Measurements from ENCODE around the gene HOXD8. TPM values are rescaled to one million over a fixed set of nuclear protein-coding genes. Genes with fewer than 3 reads are reported as not detected.
A peak's percentile ranks its signal among the peaks of the same experiment; 100 is the strongest.

Gene HOXD8
- total RNA-seq, 1 donor from 2014 or later: 2.8 TPM

- H3K4me3 Mint-ChIP-seq: peak overlapping the region; percentile 44
- peaks cover 19% of the 10 kb centered on the region for H3K4me1 Mint-ChIP-seq (ENCODE audit: unreplicated experiment)
- H3K9me3 Mint-ChIP-seq: no peaks in the 10 kb centered on the region
- H3K36me3 Mint-ChIP-seq: no peaks in the 10 kb centered on the region
- no peak for DNase-seq (ENCODE audit: extremely low spot score, unreplicated experiment)
- H3K27me3 Mint-ChIP-seq: peaks cover 94% of the 10 kb centered on the region
- H3K27ac Mint-ChIP-seq: peak overlapping the region; percentile 32
- TF ChIP-seq CTCF (conservative IDR thresholded peaks at IDR 0.05): no peak
Observed at GRCh38 chr2:176088937-176089842, 40.3 kb upstream of the HOXD8 start.

- no peak for TF ChIP-seq CTCF (conservative IDR thresholded peaks at IDR 0.05)
- no peak overlapping the region for H3K27ac Mint-ChIP-seq
- peaks cover 13% of the 10 kb centered on the region for H3K4me1 Mint-ChIP-seq (ENCODE audit: unreplicated experiment)
- H3K36me3 Mint-ChIP-seq: no peaks in the 10 kb centered on the region
- DNase-seq (ENCODE audit: extremely low spot score, unreplicated experiment): no peak
- H3K4me3 Mint-ChIP-seq: no peak overlapping the region
- peaks cover 94% of the 10 kb centered on the region for H3K27me3 Mint-ChIP-seq
- no peaks in the 10 kb centered on the region for H3K9me3 Mint-ChIP-seq
Observed at GRCh38 chr2:176089843-176090395, 39.6 kb upstream of the HOXD8 start.

GRCh38 chr2:176090862-176091261 is 38.6 kb upstream of the HOXD8 start:
- no peak for TF ChIP-seq CTCF (conservative IDR thresholded peaks at IDR 0.05)
- DNase-seq (ENCODE audit: extremely low spot score, unreplicated experiment): no peak
- peak overlapping the region; percentile 82 for H3K4me3 Mint-ChIP-seq
- no peaks in the 10 kb centered on the region for H3K9me3 Mint-ChIP-seq
- H3K4me1 Mint-ChIP-seq (ENCODE audit: unreplicated experiment): peaks cover 12% of the 10 kb centered on the region
- no peaks in the 10 kb centered on the region for H3K36me3 Mint-ChIP-seq
- no peak overlapping the region for H3K27ac Mint-ChIP-seq
- H3K27me3 Mint-ChIP-seq: peaks cover 94% of the 10 kb centered on the region

GRCh38 chr2:176091329-176092258 is 37.9 kb upstream of the HOXD8 start:
- Mint-ChIP-seq H3K4me1 (ENCODE audit: unreplicated experiment) (peaks cover 14% of the 10 kb centered on the region), H3K27me3 (peaks cover 94% of the 10 kb centered on the region), H3K27ac (no peak overlapping the region), H3K4me3 (peak overlapping the region; percentile 82), H3K36me3 (no peaks in the 10 kb centered on the region), H3K9me3 (no peaks in the 10 kb centered on the region)
- DNase-seq (ENCODE audit: extremely low spot score, unreplicated experiment): no peak
- no peak for TF ChIP-seq CTCF (conservative IDR thresholded peaks at IDR 0.05)

Measured in type B pancreatic cell (in vitro differentiated cells).